Stimulated activated effector memory CD8-positive, alpha-beta T cell treated with anti-CD3 and anti-CD28 coated beads, Interleukin-12 subunit alpha, Interleukin-12 subunit beta, amount 100 ng/mL, for 72 hours (primary cell): ENCODE data around the gene BABAM2.
"Not testable (repeated sequence)": the region's sequence is repeated elsewhere in the genome, so short reads cannot be mapped to it uniquely, and the experiment has no call there.

Experiments used
- ATAC-seq: fragments of 150-1000 bp; cut with Tn5 transposase; 2 replicates; pipeline ENCODE4 v1.10.0; 2021
- DNase-seq, 2 donors: peaks; one replicate each; pipeline ENCODE4 v3.0.0; 2021 to 2022; ENCODE audit warnings: low spot score in 2 of 2
- H3K27ac Mint-ChIP-seq: one replicate; pipeline ENCODE4 v1.8.0; 2022; ENCODE audit warnings: mild to moderate bottlenecking, mixed read lengths
- H3K36me3 Mint-ChIP-seq: one replicate; pipeline ENCODE4 v1.8.0; 2022; ENCODE audit warnings: mild to moderate bottlenecking, mixed read lengths
- H3K4me1 Mint-ChIP-seq: one replicate; pipeline ENCODE4 v1.8.0; 2022; ENCODE audit warnings: mixed read lengths
- H3K4me3 Mint-ChIP-seq: one replicate; pipeline ENCODE4 v1.8.0; 2022; ENCODE audit warnings: mild to moderate bottlenecking, mixed read lengths
- H3K9me3 Mint-ChIP-seq: one replicate; pipeline ENCODE4 v1.8.0; 2022; ENCODE audit warnings: mixed read lengths

Gene BABAM2

DNA sequence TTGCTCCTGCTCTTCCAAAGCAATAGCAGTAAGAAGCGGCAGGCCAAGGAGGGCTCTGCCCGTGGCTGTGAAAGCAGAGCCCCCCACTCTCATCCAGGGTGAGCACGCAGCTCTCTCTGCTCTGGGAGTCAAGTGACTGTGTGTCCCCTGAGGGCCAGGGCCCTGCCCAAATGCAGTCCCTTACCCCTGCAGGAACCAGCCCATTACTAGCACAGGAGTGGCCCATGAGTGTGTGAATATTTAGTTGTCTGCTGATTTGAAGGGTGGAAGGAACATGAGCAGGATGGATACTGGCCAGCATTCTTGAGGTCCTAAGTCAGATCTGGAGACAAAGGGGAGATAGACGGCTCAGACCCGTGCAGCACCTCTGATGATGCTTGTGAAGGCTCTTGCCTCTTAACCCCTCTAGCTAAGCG lies 432.5 kb downstream of the BABAM2 start:
- DNase-seq: no peak
- H3K36me3 Mint-ChIP-seq: peaks cover 13% of the 10 kb centered on the region
- no peaks in the 10 kb centered on the region for H3K9me3 Mint-ChIP-seq
- no peak for ATAC-seq
- no peak overlapping the region for H3K4me3 Mint-ChIP-seq
- H3K27ac Mint-ChIP-seq: peak overlapping the region; percentile 61
- H3K4me1 Mint-ChIP-seq: peaks cover 40% of the 10 kb centered on the region

DNA sequence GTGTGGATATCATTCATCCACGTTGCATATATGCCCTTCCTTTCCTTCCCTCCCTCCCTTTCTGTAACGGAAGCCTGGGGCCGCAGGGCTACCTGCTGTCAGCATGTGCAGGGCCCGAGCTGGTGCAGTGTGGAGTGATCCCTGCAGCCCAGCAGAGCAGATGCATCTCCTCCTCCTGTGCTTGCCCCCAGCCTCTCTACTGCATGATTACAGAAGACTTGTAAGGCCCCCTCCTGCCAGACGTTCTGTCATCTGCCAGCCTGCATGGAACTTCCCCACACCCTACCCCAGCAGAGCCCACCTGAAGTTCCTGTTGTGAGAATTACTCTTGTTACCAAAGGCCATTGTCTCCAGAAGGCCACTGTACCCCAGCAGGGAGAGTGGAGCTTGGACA lies 434.6 kb downstream of the BABAM2 start:
- Mint-ChIP-seq H3K27ac (no peak overlapping the region), H3K4me3 (no peak overlapping the region), H3K9me3 (no peaks in the 10 kb centered on the region), H3K36me3 (peaks cover 23% of the 10 kb centered on the region), H3K4me1 (peaks cover 45% of the 10 kb centered on the region)
- no peak for DNase-seq
- ATAC-seq: no peak

DNA sequence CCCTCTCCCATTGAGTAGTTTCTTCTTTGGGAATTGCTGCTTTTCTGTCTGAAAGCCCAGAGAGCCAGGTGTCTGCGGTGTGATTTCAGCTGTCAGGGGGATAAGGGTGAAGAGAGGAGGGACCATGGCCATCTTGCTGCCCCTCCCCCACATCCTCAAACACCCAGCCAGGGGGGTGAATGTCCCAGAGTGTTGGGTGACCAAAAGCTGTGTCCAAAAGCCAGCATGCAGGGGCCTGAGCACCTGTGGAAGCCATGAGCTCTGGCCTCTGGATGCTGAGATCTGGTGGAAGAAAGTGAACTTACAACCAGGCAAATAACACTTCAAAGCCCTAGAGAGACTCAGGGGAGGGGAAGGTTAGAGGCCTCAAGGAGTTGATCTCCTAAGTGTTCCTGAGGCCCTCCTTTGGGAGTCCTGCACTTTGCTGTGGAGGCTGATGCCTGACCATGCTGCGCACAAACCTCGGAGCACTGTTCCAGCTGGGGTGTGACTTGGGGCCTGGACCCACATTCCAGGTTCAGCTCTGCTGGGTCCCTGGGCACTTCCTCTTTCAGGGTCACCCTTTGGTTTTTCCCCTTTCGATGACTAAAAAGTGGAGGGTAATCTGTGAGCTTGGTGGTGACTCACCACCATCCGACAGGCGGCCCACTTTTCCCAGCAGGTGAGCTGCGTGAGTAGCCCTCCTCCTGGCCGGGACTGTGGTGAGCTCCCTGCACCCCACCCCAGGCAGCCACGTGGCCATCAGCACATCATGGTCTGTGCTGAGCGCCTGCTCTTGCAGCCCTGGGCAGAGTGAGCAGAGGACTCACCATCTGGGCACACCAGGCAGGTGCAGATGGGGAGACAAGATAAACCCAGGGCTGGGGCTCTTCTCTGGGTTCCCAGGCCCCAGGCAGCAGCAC lies 435.3 kb downstream of the BABAM2 start:
- no peak for DNase-seq

DNA sequence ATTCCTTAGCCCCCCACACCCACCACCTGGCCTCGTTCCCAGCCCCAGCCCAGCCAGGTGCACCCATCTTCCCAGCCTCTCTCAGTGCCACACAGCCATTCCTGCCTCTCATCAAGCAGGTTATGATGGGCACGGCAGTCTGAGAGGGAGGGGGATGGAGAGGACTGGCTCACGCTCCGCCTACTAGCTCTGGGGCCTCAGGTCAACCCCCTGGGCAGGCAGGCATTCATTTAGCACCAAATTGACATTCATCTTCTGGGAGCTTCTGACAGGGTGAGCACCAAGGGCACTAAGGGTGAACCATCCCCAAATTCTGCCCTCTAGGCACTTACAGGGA lies 435.9 kb downstream of the BABAM2 start:
- Mint-ChIP-seq H3K4me1 (peaks cover 45% of the 10 kb centered on the region), H3K4me3 (no peak overlapping the region), H3K27ac (peak overlapping the region; percentile 72), H3K36me3 (peaks cover 23% of the 10 kb centered on the region), H3K9me3 (no peaks in the 10 kb centered on the region)
- no peak for DNase-seq
- ATAC-seq: no peak

More for the DNA sequence above, 435.3 kb downstream of the BABAM2 start:
- Mint-ChIP-seq H3K4me3 (no peak overlapping the region), H3K9me3 (no peaks in the 10 kb centered on the region), H3K27ac (peak overlapping the region; percentile 72), H3K4me1 (peaks cover 45% of the 10 kb centered on the region), H3K36me3 (peaks cover 23% of the 10 kb centered on the region)
- ATAC-seq: peak; percentile 83

GRCh38 chr2:28326881-28327505 lies 436.5 kb downstream of the BABAM2 start:
- Mint-ChIP-seq H3K4me3 (no peak overlapping the region), H3K36me3 (peaks cover 21% of the 10 kb centered on the region), H3K4me1 (peaks cover 45% of the 10 kb centered on the region), H3K9me3 (no peaks in the 10 kb centered on the region), H3K27ac (no peak overlapping the region)
- ATAC-seq (no peak), DNase-seq (no peak)

GRCh38 chr2:28327581-28327955 lies 437.0 kb downstream of the BABAM2 start:
- peaks cover 16% of the 10 kb centered on the region for H3K36me3 Mint-ChIP-seq
- DNase-seq: no peak
- H3K4me3 Mint-ChIP-seq: no peak overlapping the region
- peaks cover 45% of the 10 kb centered on the region for H3K4me1 Mint-ChIP-seq
- ATAC-seq: no peak
- no peaks in the 10 kb centered on the region for H3K9me3 Mint-ChIP-seq
- H3K27ac Mint-ChIP-seq: no peak overlapping the region

DNA sequence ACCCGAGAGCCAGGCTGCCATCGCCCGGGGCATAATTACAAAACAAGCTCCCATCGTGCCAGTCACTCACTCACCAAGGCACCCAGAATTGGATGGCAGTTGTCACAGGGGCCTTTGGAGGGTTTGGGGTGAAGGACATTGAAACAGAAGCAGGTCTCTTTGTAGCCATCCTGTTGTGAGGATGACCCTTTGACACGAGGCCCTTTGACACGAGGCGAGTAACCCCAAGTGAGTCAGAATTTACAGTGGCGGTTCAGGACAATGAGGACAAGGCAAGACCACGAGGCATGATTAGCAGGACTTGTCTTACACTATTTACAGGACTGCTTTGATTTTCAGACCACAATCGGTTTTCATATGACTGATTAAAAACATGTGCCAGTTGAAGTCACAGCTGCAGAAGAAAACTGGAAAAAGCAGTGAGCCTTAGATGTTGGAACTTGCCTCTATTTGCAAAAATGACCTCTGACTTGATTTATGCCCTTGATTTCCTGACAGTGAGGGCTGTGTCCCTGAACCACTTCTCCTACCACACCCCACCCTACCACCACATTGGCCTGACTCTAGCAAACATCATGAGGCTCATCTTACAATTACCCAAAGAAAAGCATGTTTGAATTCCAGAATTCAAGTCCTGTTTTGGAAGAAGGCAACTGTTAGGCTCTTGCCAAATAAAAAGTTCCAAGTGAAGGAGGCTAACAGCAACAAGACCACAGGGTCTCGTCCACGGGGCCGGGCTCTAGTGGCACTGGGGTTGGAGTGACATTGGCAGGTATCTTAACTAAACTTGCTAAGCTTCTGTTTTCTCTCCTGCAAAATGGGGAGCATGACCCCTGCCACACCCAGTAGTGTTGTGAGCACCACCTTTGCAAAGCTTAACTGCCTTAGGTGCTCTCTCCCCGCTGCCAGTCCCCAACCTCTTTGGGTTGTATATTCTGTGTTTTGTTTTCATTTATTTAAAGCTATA lies 437.7 kb downstream of the BABAM2 start:
- H3K4me1 Mint-ChIP-seq: peaks cover 45% of the 10 kb centered on the region
- H3K9me3 Mint-ChIP-seq: no peaks in the 10 kb centered on the region
- no peak for DNase-seq
- ATAC-seq: peak; percentile 70
- H3K36me3 Mint-ChIP-seq: peaks cover 16% of the 10 kb centered on the region
- H3K4me3 Mint-ChIP-seq: no peak overlapping the region
- H3K27ac Mint-ChIP-seq: no peak overlapping the region

DNA sequence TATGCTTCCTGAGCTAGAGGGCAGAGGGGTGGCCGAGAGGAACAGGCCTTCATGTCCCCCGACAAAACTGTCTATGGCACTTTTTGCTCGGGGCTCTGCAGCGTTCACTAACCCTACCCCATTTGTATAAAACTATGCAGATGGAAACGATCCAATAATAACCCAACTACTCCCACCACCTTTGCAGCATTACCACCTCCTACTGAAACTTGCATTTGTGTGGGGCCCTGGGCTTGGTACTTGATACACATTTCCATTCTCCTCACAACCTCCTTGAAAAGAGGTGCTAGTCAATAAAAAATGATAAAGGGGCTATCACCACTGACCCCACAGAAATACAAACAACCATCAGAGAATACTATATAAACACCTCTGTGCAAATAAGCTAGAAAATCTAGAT lies 438.7 kb downstream of the BABAM2 start:
- H3K9me3 Mint-ChIP-seq: no peaks in the 10 kb centered on the region
- H3K4me3 Mint-ChIP-seq: no peak overlapping the region
- peak overlapping the region; percentile 34 for H3K27ac Mint-ChIP-seq
- no peak for DNase-seq
- H3K36me3 Mint-ChIP-seq: peaks cover 16% of the 10 kb centered on the region
- no peak for ATAC-seq
- peaks cover 39% of the 10 kb centered on the region for H3K4me1 Mint-ChIP-seq

DNA sequence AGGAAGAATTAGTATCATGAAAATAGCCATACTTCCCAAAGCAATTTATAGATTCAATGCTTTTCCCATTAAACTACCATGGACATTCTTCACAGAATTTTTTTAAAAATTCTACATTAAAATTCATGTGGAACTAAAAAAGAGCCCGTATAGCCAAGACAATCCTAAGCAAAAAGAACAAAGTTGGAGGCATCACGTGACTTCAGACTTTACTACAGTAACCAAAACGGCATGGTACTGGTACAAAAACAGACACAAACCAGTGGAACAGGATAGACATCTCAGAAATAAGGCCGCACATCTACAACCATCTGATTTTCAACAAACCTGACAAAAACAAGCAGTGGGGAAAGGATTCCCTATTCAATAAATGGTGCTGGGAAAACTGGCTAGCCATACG lies 440.2 kb downstream of the BABAM2 start:
- peaks cover 33% of the 10 kb centered on the region for H3K4me1 Mint-ChIP-seq

DNA sequence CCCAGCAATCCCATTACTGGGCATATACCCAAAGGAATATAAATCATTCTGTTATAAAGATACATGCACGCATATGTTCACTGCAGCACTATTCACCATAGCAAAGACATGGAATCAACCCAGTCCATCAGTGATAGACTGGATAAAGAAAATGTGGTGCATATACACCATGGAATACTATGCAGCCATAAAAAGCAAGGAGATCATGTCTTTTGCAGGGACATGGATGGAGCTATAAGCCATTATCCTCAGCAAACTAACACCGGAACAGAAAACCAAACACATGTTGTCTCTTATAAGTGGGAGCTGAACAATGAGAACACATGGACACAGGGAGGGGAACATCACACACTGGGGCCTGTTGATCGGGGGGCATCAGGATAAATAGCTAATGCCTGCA lies 441.3 kb downstream of the BABAM2 start:
- not testable (repeated sequence) for ATAC-seq, H3K4me3 Mint-ChIP-seq, DNase-seq, H3K36me3 Mint-ChIP-seq, H3K9me3 Mint-ChIP-seq, H3K27ac Mint-ChIP-seq
- H3K4me1 Mint-ChIP-seq: peaks cover 32% of the 10 kb centered on the region

More for the DNA sequence above, 440.2 kb downstream of the BABAM2 start:
- ATAC-seq, DNase-seq, H3K9me3 Mint-ChIP-seq, H3K27ac Mint-ChIP-seq, H3K4me3 Mint-ChIP-seq: not testable (repeated sequence)
- H3K36me3 Mint-ChIP-seq: peaks cover 16% of the 10 kb centered on the region

GRCh38 chr2:28332696-28333095 lies 442.2 kb downstream of the BABAM2 start:
- ATAC-seq (no peak), DNase-seq (no peak)
- no peaks in the 10 kb centered on the region for H3K9me3 Mint-ChIP-seq
- H3K4me3 Mint-ChIP-seq: no peak overlapping the region
- peaks cover 26% of the 10 kb centered on the region for H3K4me1 Mint-ChIP-seq
- H3K36me3 Mint-ChIP-seq: peaks cover 17% of the 10 kb centered on the region
- peak overlapping the region; percentile 45 for H3K27ac Mint-ChIP-seq

GRCh38 chr2:28333606-28334526 lies 443.3 kb downstream of the BABAM2 start:
- no peak for DNase-seq
- H3K36me3 Mint-ChIP-seq: peaks cover 11% of the 10 kb centered on the region
- no peak overlapping the region for H3K4me3 Mint-ChIP-seq
- peaks cover 26% of the 10 kb centered on the region for H3K4me1 Mint-ChIP-seq
- H3K9me3 Mint-ChIP-seq: no peaks in the 10 kb centered on the region
- peak overlapping the region; percentile 45 for H3K27ac Mint-ChIP-seq
- no peak for ATAC-seq

DNA sequence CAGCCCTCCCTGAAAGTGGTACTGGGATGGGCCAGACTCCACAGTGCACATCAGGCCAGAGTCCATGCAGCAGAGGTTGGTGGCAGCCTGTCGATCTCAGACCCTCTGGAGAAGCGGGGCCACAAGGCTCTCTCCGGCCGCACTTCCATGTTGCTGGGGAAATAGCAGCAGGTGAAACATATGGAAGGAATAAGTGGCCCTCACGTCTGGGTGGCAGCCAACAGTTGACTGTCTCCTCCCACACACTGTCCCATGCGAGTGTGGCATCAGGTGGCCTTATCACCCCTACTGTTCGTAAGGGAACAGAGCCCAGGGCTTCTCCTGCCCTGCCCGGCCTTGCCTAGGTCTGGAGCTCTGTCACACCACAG lies 444.0 kb downstream of the BABAM2 start:
- DNase-seq (no peak), ATAC-seq (no peak)
- no peaks in the 10 kb centered on the region for H3K9me3 Mint-ChIP-seq
- no peak overlapping the region for H3K4me3 Mint-ChIP-seq
- H3K36me3 Mint-ChIP-seq: peaks cover 7% of the 10 kb centered on the region
- H3K27ac Mint-ChIP-seq: no peak overlapping the region
- peaks cover 26% of the 10 kb centered on the region for H3K4me1 Mint-ChIP-seq

- not testable (repeated sequence) for H3K9me3 Mint-ChIP-seq, H3K36me3 Mint-ChIP-seq, DNase-seq, H3K4me3 Mint-ChIP-seq, ATAC-seq
- Mint-ChIP-seq H3K4me1 (peaks cover 26% of the 10 kb centered on the region), H3K27ac (peak overlapping the region; percentile 9)
Observed at GRCh38 chr2:28335265-28335664, 444.7 kb downstream of the BABAM2 start.
